Measurements from ENCODE around the gene TMED6.

The TMED6 gene

DNA sequence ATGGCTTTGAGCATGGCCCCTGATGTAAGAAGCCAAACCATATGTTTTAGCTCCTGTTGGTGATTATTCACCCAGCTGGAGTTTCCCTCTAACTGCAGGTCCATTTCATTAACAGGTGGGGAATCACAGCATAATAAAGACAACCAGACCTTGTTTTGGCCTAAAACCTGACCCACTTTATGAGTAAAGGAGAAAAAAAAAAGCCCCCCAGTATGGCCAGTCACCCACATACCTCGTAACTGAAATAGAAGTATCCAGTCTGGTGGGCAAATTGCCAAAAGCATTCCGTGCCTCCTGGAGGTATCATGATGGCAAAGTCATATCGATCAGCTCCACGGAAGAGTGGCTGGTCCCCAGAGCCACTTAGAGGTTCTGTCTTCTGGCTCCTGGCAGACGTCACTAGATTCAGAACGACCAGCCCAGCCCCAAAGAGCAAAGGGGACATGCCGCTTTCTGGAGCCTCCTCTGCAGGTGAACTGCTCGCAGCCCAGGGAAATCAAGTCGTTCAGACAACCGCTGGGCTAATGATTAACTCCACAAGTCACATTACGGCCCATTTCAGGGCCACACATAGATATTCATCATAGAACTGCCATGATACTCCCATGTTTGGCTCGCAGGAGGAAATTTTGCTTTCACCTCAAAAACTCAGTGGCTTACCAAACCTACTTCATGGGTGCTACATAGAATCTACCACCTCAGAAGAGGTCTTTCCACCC, at the start of gene TMED6:
Gene TMED6, minus strand, starts transcription at position 478 of the 719 bp plus-strand sequence. Its CDS starts 33 bp downstream, at position 445.
- DNase-seq = no peak

DNA sequence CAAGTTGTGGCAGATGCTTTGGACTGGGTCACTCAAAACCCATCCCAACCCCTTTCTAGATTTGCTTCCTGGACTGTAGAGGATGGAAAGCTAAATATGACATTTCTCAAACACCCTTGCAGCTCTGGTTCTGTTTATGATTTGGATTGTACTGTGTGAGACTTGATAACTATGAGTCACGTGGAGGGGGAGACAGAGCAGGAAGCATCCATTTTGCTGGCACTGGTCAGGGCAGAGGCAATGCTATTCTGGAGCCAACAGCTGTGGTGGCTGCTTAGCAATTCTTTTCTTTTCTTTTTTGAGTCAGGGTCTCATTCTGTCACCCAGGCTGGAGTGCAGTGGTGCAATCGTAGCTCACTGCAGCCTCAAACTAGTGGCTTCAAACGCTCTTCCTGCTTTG, 47.8 kb upstream of the TMED6 start:
- no peak for DNase-seq

DNA sequence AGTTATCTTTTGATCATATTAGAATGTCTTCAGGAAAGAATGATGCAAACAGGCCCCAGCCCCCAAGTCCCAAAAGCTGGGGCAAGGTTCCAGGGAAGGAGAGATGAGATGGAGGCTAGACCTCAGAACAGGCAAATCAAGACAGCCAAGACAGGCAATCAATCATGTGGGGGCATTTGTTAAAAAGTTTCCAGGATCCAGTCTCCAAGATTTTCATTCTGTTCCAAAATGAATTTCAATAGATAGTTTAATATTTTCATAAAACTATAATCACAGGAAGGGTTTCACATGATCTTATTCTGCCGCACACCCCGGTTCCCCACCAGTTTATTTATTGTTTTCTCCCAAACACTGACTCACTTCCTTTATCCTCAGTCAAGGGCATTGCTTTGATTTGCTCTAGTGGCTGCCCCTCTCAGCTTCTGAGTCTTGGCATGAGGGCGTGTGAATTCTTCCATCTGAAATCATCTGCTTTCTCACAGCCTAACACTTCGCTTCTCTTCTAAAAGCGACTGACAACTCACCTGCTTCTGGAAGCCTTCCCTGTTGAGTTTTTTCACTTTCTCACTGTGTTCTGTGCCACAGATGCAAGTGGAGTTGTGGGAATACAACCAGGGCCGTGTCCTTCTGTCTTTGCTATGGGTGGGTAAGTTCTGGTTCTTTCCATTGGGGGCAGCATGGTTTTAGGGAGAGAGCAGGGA, 46.4 kb upstream of the TMED6 start:
- DNase-seq = peak in 45 of 58 donors; percentile 4 to 73 (median 27)

DNA sequence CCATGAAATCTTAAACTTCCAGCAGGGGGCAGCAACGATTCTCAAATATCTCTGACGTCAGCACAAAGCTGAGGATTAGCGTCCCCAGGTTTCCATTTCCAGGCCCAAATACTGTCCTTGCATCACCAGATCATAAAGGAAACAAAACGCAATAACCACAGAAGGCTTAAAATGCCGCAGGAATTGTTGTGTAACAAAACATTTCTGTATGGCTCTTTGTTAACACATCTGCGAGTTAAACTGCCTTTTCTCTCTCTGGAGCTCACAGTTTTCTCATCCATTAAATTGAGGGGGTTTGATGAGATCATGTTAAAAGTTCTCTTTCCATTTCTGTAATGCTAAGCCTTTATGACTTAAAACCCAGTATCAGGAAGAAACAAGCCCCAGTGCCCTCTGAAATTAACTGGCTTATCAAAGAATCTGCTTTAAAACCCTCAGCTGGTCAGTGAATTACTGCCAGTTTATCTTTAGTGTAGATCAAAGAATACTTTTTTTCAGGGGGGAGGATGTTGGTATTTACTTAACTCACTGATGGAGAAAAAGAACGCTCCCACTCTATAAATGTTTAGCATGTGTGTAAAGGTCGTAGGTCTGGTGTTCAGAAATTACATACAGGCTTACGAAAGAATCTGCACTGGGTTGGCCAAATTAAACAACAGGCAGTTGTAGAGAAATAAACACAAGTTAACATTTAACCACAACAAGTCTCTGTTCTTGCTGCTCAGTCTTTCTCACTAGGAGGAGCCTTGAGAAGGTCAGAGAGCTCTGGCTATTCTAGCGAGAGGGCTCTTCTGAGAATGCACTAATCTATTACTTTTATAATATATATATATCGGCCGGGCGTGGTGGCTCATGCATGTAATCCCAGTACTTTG, 44.8 kb upstream of the TMED6 start:
- peak in 48 of 58 donors; percentile 4 to 78 (median 42) for DNase-seq

DNA sequence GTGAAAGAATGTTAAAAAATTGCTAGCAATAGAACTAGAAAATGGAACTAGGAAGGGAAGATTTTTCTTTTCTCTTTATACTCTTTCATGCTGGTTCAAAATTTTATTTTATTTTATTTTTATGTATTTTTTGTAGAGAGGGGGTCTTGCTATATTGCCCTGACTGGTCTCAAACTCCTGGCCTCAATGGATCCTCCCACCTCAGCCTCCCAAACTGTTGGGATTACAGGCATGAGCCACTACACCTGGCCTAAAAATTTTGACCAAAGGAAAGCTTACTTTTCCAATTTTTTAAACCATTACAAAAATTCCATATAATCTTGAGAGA, 44.2 kb upstream of the TMED6 start:
- DNase-seq = no peak

DNA sequence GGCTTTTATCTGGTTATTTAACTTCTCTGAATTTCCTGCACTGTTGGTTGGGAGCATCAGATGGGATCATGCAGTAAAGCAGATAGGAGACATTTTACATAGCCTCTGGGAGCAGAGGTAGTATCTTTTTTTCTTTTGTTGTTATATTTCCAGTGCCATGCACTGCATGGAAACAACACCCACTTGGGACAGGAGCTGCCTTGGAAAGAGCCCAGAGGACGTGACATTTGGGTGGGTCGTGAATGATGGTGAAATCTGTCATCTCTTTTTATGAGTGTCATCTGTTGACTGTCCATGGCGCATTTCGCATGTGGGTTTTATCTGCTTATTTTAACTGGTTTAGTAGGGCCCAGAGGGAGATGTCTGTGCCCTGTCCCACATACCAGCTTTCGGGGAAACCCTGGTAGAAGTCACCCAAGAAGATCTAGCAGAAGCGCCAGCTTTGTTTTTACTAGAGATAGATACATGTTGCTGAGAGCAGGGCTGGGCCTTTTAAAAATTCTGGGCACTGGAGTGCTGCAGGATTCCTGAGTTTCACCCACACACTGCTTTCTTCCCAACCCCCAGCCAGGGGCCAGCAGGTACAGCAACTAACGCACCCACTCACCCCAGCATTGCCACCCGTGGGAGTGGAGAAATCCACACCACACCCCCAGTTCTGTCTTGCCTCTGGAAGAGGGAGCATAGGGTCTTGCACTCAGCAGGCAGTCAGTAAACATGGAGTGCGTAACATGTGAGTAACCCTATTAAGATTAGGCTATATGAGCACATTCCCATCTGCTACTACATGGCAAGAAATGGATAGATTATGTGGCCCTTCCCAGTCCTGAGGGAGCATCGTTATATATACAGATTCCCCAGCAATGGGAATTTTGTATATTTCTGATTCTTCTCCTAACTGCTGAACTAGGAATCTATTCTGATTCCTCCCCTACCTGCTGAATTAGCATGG, 42.6 kb upstream of the TMED6 start:
- DNase-seq = peak in 2 of 58 donors; percentile 6 to 13

DNA sequence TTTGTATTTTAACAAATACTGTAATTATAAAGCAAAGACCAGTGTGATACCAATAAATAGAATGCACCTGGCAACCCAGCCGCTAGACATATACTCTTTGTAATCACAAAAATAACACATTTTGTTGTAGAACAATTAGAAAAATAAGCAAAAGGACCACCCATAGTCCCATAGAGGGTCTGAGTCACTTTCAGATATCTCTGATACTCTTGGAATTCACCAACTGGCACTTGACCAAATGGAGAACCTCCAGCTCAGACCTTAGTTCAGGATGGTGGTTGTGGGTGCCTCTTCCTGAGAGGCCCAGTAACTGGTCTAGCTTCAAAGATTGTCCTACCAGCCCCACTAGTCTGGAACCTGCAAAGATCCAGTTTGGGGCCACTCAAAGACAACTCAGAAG, 35.0 kb upstream of the TMED6 start:
- DNase-seq = no peak

DNA sequence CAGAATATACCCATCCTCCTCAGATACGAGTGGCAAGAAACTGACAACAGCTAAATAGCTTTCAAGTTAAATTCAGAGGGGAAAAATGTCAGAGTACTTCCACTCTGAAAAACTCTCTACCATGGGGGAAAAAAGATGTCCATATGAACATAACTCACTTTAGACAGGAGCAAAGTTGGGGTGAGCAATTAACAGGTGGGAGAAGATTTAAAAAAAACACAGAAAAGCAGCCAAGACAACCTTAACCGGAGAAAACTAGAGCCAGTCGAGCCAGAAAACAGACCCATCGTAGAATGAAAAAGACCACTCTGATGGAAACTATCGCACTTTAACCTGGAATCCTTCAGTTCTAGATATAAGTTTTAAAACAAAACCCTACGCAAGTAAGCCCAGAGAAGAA, 33.4 kb upstream of the TMED6 start:
- no peak for DNase-seq

DNA sequence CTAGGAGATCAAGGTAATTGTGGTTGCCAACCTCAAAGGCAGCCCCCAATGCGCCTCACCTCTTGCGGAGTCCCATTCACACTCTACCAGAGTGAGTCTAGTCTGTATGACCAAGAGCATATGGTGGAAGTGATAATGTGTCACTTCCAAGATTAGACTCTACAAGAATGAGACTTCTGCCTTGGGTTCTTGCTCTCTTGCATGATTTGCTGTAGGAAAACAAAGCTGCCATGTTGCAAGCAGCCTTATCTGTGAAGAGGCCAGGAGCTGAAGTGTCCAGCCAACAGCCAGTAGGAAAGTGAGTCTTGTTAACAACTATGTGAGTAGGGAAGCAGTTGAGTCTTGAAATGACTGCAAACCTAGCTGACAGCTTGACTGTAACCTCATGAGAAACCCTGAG, 30.8 kb upstream of the TMED6 start:
- no peak for DNase-seq

DNA sequence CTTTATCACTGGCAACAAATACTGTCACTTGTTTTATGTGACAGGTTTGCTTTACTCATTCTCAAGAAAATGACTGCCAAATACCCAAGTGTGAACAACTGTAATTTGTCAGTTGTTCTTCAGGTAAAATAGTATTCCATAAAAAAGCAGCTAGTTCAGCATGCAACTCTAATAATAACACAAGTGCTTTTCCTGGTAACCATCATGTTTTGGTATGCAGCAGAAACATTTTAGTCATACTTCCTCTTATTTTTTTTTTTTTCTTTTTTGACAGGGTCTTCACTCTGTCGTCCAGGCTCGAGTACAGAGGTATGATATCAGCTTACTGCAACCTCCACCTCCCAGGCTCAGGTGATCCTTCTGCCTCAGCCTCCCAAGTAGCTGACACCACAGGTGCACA, 29.6 kb upstream of the TMED6 start:
- no peak for DNase-seq

DNA sequence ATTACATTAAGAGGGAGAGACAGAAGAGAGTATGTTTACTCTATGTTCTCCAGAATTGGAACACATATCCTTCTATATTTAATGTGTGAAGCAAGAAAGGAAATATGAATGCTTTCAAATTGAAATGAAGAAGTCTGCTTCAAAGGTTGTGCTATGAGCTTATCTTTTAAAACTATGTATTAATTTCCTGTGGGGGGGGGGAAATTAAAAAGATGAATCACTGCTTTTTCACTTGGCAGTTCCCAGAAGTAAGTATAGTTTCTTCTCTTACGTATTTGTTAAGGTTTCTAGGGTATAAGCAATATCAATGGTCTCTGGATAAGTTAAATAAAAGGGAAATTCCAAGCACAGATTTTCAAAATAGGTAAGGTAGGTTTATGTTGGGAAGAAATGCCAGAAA, 27.2 kb upstream of the TMED6 start:
- no peak for DNase-seq

DNA sequence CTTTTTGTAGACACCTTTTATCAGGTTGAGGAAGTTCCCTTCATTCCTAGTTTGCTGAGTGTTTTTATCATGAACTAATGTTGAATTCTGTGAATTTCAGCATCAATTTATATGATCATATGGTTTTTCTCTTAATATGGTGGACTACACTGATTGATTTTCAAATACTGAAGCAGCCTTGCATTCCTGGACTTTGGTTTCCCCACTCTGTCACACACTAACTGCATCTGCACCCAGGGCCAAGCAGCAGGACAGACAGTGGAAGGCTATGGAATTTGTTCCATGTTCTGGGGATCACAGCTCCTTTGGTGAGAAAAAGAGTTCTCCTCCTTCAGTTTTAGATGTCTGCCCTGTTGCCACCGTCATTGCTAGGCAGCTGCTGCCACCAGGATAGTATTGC, 26.4 kb upstream of the TMED6 start:
- no peak for DNase-seq

DNA sequence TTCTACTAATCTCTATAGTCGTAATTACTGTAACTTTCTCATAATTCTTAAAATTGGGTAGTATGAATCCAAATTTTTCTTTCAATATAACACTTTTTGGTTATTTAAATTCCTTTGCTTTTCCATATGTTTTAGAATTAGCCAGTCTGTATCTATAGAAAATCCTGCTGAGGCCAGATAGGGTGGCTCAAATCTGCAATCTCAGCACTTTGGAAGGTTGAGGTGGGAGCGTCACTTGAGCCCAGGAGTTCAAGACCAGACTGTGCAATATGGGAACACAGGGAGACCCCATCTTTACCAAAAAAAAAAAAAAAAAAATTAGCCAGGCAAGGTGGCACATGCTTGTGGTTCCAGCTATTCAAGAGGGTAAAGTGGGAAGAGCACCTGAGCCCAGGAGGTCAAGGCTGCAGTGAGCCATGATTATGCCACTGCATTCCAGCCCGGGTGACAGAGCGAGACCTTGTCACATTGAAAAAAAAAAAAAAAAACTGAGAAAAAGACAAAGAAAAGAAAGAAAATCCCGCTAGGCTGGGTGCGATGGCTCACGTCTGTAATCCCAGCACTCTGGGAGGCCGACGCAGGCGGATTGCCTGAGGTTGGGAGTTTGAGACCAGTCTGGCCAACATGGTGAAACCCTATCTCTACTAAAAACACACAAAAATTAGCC, 24.9 kb upstream of the TMED6 start:
- no peak for DNase-seq

DNA sequence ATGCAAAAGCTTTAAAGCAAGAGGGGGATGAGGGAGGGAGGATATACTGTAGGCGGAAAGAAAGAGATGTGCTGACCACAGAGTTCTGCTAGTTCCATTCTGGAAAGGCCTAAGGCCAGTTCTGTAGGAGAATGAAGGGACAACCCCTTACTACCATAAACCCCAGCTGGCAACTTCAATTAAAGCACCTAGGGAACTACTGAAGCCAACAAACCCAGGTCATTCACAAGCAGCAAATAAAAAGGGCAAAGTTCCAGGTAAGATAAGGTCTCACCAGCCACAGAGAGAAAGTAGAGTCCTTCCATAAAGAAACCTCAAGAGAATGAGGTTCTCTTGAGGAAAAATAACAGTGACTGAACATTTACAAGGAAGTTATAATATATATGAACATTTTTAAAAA, 21.4 kb upstream of the TMED6 start:
- DNase-seq = no peak

DNA sequence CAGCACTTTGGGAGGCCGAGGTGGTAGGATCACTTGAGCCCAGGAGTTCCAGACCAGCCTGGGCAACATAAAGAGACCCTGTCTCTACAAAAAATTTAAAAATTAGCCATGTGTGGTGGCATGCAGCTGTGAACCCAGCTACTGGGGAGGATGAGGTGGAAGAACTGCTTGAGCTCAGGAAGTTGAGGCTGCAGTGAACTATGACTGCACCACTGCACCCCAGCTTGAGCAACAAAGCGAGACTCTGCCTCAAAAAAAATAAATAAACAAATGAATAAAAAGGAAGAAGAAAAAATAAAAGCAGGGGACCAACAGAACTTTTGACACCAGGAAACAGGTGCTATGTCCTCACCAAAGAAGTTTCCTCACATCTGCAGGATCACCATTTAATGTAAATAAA, 20.0 kb upstream of the TMED6 start:
- no peak for DNase-seq

DNA sequence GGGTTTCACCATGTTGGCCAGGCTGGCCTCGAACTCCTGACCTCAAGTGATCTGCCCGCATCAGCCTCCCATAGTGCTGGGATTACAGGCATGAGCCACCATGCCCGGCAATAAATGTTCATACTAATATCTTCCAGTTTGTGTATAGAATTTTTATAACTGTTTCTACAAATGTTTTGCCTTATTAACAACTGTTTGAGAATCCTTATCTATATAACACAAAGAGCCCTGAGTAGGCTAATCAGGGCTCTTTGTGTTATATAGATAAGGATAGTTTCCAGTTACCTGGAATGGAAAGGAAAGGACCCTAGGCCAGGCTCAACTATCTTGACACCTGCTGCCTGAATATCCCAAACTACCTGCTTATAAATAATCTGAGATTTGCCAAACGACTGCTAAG, 17.3 kb upstream of the TMED6 start:
- DNase-seq = no peak

DNA sequence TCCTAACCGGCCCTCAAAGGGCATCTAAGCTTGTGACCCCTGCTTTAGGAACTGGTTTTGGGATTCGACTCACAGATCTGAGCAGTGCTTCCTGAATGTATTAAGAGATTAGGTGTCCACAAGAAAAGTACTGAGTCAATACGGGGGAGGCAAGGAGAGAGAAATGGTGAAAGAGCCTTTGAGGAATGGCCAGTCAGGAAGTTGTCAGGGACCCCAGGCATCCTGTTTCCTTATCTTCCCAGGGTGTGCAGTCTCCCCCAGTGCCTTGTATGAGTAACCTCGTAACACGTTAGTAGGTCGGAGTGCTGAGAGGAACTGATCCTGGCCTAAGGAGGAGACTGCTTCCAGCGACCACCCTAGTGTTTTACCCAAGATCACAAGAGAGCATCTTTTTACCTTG, 16.4 kb upstream of the TMED6 start:
- no peak for DNase-seq

DNA sequence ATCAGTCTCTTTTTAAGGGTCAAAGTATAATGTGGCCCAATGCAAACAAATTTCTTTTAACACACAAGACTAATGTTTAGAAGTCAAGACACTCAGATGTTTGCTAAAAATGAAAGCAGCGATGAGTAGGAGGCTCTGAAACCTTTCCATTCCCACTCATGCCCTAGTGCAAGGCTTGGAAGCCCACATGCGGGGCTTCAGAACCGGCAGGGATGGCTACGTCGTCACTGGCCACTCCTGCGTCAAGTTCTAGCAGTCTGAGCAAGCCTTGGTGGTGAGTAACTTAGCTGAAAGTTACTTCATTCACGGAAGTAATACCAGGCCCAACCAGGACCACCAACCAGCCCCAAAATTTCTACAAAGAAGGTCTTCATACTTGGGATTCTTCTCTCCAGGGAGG, 14.8 kb upstream of the TMED6 start:
- no peak for DNase-seq

DNA sequence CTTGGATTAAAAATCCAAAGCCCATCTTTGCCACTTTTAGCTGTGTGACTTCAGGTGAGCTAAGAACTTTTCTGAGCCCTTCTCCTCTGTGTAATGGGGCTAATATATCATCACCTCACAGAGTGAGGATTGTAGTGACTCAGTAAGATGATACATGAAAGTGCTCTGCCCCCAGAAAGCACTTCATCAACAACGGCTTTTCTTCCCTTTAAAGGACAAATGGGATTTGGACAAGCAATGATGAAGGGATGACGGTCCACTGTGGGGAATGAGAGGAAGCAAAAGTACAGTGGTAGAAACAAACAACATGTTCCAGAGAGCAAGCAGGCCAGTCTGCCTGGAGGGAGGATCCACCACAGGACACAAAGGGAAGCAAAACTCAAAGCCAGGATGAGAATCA, 14.3 kb upstream of the TMED6 start:
- no peak for DNase-seq

DNA sequence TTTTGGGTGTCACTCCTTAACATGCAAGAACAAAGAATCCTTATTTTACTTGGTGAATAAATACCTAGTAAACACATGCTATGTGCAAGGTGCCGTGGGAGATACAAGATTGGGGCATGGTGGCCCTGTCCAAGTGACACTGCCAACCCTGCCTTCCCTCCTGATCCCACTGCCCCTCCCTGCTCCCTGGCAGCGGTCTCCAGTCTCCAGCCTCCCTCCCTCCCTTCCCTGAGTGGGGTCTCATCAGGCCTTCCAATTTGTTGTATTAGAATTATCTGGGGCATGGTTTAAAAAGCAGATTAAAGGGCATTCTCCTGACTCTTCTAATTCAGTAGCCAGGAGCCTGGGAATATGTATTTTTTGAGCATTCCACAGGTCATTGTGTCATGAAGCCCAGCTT, 12.5 kb upstream of the TMED6 start:
- no peak for DNase-seq

DNA sequence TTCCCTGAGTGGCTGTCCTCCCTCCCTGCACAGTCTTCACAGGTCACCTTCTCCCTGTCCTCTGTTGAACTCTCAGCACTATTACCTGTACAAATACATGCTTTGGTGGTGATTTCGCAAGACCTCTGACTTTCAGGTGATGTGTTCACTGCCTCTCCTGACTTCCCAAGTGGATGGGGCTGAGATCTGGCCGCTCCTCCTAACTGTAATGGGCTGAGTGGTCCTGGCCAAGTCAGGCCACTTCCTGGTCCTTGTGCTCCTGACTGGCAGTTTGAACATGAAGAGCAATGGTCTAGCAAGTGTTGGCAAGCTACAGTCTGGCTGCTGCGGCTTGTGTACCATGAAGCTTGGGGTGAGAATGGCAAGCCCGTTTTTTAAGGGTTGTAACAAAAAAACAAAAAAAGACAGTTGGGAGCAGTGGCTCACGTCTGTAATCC, 11.7 kb upstream of the TMED6 start:
- DNase-seq = no peak

Measured in anterior cingulate cortex (tissue), 58 donors.